Measurements from ENCODE around the gene PTPRH.
"Not testable (repeated sequence)": the region's sequence is repeated elsewhere in the genome, so short reads cannot be mapped to it uniquely, and the experiment has no call there.

Gene PTPRH

DNA sequence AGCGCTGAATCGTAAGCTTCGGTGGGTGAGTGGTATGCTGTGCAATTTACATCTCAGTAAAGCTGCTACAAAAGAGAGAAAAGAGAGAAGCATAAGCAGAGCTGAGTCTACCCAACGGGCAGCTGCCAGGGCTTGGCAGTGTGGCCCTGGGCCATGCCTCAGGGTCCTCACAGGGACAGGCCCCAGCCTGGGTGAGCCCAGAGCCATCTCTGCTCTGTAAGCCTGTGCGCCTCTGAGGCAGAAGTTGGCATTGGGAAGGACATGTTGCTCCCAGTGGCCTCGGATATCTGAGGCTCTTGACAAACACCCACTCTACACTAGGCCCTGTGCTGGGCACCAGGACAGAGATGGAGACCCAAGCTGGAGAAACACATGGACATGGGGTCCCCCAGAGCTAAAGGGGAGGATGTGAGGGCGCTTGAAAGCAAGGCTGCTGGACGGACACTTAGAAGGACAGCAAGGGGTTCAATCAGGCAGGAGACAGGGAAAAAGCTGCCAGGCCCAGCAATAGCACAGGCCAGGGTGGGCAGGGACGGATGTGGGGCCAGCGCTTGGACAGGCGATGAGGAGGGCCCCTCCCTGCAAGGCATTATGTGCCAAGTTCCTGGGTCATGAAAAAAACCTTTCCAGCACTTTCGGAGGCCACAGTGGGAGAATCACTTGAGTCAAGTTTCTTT lies 34.8 kb upstream of the PTPRH start:
- no peak for DNase-seq

DNA sequence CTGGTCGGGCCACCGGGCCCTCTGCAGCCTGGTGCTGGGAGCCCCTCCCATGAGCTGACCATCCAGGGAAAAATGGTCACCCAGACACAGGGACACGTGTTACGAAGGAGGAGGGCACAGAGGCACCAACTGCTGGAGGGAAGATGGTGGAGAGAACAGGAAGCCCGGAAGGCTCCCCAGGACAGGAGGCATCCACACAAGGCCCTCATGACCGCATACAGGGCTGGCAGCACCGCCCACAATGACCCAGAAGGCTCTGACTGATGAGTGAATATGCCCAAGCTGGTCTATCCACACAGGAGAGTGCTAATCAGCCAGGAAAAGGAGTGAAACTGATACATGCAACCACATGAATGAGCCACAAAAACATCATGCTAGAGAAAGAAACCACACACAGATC lies 33.2 kb upstream of the PTPRH start:
- no peak for DNase-seq

DNA sequence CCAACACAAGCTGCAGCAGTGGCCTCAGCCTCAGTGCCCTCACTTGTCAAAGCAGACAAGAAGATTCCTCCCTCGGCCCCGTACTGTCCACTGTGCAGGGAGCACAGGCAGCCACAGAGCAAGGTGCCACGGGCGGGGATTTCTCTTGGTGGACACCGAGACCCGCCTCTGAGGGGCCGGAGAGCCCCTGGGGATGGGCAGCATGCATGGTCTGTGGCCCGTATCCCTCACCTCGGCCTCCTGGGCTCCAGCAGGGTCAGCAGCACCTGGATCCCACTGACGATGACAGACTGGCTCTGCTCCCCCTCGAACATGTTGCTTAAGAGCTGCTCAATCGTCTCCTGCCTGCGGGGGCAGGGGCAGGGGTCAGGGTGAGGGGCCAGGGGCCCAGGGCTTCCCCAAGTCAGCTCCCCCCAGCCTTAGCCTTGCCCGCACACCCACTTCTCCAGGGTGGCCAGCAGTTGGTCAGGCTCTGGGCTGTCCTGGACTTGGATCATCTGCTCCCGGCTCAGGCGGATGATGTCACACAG lies 32.7 kb upstream of the PTPRH start:
- no peak for DNase-seq

DNA sequence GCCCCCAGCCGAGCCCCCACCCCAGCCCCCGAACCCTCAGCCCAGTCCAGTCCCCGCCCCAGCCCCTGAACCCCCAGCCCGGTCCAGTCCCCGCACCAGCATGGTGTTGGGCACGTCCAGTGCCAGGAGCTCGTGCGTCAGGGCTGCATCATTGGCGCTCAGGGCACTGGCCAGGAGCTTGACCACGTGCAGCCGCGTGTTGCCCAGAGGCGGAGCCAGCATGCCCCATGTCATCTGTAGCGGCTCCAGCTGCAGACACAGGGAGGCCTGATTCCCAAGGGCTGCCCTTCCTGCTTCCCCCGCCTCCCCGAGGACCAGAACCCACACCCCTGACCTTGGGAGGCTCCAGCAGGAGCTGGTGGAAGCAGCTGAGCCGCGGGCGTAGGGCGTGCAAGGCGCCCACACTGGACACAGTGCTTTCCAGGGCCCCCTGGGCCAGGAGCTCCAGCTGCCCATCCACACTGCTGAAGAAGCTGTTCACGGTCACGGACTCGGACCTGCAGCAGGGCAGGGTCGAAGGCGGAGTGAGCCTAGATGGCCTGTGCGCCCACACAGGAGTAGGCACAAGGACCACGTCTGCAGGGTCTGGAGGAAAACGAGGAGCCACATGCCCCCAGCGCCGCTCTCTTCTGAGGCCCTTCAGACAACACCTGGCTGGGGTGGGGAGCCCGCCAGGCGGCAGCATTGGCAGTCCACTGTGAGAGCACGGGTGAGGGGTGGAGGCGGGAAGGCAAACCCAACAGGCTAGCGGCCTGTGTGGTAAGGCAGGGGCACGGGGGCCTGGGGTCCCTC lies 32.0 kb upstream of the PTPRH start:
- DNase-seq: no peak

DNA sequence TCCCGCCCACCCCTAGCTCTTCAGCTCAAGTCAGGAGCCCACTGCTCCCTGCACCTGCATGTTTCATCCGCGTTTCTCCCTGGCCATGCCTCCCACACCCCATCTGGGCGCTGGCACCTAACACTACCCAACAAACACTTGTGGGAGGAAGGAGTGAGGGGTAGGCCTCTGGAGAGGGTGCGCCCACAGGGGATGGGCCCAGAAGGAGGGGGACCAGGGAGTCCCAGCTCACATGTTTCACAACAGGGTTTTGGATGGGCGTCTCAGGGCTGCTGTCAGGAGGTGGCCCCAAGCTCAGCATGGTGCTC lies 31.4 kb upstream of the PTPRH start:
- no peak for DNase-seq

DNA sequence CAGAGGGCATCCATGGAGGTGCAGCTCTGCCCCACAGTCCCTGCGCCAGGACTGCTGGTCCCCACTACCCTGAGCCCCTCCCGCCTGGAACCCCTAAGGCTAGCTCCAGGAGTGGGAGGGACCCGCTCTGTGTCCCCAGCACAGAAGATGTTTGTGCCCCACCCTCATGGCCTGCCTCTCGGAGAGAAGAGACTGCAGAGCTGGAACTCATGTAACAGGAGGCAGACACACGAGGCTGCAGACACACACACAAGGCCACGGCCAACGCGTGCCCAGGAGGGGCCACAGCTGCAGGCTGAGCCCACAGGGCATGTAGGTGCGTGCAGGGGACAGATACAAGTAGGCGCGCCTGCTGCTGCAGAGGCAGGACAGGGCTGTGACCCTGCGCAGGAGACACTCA lies 29.7 kb upstream of the PTPRH start:
- no peak for DNase-seq

DNA sequence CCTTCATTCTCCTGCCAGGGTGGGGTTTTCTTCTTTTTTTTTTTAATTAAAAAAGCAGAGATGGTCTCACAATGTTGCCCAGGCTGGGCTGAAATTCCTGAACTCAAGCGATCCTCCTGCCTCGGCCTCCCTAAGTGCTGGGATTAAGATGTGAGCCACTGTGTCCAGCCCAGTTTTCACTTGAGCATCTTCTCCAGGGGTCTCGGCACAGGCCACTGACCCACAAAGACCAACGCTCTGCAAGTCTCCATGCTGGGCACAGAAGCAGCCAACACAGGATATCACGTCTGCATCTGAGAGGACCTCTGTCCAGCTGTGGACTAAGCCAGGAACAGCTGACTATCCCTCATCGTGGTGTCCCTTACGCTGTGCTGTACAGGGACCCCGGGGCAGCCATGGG lies 28.7 kb upstream of the PTPRH start:
- DNase-seq: no peak

DNA sequence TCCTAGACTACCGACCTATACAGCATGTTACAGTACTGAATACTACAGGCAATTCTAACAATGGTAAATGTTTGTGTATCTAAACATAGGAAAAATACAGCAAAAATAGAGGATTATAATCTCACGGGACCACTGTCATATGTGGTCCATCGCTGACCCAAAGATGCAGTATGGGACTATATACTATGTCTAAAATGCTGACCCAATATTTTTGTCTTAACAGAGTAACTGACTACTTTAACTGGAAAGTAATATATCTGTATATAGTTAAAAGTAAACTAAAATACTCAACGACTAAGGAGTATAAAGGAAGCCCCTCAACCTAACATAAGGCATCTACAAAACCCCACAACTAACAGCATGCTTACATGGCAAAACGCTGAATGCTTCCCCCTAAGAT lies 23.7 kb upstream of the PTPRH start:
- no peak for DNase-seq

DNA sequence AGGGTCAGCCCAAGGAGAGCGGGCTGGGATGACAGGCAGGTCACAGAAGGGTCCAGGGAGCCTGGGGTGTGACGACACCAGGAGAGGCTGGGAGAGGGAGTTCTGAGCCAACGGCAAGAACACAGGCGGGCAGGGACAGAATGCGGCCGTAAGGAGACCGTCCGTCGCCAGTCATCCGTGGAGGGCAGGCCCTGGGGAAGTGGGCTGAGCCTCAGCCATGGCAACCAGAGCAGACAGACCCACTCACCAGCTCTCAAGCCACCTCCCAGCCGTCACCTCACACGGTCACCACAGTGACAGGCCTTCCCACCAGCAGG lies 22.9 kb upstream of the PTPRH start:
- DNase-seq: no peak

DNA sequence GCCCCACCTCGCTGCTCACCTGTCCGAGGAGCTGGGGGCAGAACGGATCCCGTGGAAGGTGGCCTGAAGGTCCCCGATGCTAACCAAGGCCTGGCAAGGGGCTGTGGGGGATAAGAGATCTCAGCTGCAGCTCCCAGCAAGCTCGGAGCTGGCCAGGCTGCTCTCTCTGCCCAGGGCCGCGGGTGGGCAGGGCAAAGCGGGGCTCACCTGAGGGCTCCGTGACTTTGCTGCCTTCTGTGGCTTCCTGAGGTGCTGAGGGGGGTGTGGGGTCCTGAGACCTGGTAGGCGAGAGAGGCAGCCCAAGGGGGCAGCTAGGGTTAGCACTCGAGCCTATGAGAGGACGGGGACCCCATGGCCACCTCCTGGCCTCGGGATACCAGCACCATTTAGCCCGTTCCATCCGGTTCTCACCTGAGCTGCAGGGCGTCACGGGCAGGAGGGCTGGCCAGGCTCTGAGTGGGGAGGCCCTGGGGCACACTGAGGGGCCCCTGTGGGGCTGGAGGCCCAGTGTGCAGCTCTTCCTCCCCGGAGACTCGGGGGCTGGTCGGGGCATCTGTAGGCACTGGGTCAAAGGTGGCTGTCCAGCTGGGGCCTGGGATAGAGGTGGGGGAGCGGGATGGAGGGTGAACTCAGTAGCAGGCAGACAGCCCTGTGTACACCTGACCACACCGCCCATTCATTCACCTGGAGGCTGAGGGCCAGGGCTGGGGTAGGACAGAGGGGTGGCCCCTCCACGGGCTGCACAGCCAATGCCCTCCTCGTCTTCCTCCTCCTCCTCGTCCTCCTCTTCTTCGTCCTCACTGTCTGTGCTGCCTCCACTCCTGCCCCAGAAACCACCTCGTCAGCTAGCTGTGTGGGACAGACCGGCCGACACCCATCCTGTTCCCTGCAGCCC lies 22.3 kb upstream of the PTPRH start:
- DNase-seq: no peak

DNA sequence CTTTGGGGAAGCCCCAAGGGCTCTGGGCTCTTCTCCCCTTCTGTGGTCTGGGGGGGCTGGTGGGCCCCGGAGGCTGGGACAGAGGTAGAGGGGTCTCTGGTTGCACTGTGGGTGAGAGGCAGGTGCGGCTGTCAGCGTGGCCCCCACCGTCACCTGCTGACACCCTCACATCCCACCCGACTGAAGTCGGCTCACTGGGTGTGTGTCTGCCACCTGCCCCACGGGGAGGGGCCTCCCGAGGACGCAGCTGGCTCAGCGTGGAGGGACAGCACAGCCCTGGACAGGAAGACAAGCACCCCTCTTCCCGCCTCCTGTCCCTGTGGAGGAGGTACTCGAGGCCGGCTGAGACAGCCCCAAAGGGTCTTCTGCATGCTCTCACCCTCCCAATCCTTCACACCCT lies 21.5 kb upstream of the PTPRH start:
- no peak for DNase-seq

DNA sequence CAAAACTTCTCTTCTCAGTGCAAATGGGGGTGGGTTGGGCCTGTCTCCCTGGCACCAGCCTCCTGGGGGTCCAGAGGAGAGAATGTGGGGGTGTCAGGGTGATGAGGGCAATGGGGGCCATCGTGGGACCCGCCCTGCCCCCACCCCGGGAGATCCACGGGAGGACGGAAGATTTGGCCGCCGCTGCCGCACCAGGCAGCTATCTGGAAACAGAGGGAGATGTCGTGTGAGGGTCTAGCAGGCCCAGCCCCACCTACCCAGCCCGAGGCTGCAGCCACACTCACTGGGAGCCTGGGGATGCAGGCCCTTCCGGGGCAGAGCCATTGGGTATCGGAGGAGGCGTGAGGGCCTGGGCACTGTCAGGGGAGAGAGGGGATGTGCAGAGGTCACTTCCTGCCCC lies 21.0 kb upstream of the PTPRH start:
- no peak for DNase-seq

DNA sequence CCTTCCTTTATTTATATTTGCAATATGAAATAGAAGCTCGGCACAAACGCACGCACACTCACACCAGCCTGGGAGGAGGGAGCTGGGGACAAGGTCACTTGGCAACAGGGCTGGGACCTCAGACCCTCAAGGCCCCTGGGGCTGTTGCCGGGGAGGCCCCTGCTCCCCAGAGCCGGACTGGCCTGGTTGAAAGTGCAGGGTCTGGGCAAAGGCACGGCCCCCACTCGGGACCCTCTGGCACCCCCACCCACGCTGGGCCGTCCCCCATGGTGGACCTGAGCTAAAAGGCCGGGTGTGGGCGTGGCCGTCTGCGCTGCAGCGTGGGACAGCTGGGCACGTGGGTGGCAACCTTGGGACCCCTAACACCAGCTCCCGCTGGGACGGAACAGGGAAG lies 20.5 kb upstream of the PTPRH start:
- DNase-seq: no peak

DNA sequence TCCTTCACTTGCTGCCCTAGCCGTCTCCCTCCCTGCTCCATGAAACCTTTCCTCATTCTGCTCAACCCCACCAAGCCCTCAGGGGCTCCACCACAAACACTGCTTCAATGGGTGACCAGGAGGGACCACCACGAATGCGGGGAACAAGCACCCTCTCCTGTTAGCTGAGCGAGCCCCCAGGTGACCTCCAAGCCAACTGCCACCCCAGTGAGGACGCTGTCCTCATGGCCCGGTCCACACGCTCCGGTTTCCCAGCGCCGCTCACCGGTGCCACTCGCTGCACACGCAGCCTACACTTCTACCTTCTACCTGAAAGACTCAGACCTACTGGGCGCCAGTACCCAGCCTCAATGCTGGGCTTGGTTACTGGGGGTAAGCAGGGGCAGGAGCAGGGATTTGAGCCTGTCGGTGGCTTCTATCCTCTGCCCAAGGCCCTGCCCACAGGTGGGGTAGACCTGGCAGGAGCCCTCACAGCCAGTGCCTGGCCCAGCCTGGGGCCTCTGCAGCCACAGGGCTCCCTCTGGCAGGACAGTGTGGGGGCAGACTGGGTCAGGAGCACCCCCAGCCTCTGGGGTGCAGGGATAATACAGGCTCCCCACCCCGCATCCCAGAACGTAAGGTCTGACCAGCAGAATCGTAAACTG lies 20.0 kb upstream of the PTPRH start:
- DNase-seq: no peak

DNA sequence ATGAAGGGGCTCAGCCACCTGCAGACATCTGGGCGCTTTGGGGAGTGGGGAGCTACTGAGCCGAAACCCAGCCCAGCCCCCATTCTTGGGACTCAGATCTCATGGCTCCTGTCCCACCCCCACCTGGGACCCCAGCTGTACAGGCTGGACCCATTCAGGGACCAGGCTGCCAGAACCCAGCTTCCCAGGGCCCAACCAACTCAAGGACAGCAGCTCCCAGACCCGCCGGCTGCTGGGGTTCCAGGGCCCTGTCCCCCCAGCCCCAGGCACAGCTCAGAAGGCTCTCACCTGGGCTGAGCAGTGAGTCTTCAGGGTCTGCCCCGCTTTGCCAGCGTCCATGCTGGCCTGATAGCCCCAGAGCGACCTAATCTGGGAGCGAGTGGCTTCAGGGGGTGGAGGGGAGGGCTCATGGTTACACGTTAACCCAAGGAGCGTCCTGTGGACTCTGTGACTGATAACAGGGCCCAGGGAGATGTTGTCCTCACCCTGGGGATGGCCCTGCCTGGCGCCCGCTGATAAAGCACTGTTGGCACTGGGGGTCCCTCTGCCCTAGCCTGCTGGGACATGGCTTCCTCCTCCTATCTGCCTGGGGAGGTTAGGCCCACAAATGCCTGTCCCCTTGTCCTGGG lies 19.2 kb upstream of the PTPRH start, which contains the start of gene TMEM86B:
Gene TMEM86B, minus strand, starts transcription at position 361 of the 629 bp plus-strand sequence. Its CDS starts 22 bp downstream, at position 339.
- DNase-seq: no peak

DNA sequence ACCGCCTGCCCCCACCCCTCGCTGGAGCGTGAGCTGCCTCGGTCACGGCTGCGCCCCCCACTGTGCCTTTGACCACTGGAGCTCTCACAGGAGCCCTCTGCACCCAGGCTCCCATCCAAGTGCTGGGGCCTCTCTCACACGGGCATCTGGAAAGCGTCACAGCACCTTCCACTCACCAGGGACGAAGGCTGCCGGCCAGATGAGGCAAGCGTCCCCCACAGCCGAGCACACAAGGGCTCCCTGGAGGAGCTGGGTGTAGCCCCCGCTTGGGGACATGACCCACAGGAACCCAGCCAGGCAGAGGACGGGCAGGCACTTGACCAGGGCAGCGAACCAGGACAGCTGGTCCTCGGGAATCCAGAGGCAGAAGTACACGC lies 18.7 kb upstream of the PTPRH start:
- DNase-seq: no peak

DNA sequence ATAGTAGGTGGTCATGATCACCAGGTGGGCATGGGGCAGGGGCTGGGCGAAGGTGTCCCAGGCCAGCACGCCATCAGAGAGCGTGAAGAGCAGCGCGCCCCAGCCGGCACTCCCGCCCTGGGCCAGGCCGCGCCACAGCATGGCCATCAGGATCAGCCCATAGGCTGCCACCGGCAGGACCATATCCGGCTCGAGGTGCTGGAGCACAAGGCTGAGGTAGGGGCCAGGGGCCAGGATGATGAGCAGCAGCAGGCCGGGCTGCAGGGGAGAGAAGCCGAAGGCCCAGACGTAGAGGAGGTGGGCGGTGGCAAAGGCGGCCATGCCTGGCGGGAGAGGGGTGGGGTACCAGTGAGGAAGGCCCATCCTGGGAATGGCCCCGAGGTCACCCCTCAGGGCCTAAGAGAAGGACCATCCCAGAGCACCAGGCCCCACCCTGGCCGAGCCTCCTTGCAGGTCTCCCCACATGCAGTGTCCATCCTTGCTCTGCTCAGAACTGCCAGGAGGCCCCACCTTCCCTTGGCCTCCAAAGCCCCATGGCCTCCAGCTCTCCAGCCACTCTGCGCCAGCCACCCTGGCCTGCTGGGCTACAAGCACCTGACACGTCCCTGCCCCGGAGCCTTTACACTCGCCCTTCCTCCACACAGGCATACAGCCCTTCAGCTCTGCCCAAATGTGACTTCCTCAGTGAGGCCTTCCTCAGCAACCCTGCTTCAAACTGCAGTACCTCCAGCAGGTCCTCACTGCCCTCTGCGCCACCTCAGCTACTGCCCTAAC lies 18.1 kb upstream of the PTPRH start:
- DNase-seq: no peak

DNA sequence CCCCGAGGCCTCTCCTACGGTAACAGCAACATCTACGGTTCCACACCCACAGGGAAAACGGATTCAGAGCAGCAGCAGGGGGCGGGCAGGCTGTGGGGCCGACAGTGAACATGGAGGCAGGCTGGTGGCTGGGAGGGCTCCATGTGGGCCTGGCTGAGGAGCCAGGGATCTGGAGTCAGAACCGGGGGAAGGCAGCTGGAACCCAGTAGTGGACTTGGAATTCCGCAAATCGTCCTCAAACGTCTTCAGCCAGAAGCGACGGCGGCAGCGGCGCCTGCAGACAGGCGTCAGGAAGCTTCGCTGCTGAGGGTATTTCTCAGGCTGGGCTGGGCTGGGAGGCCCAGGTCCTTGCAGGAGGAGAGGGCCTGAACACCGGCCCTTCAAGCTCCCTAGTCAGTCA lies 17.5 kb upstream of the PTPRH start:
- DNase-seq: no peak

DNA sequence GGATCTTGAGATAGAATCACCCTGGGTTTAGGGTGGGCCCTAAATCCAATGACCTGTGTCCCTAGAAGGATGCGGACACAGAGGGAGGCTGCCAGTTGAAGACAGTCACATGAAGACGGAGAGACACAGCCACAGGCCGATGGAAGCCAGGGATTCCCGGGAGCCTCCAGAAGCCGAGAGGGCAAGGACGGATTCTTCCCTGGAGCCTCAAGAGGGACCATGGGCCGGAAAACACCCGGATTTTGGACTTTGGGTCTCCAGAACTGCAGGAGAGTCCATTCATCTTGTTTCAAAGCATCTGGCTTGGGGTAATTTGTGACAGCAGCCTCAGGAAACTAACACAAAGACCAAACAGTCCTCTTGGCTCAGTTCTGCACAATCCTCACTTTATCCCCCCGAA lies 17.0 kb upstream of the PTPRH start:
- DNase-seq: no peak

DNA sequence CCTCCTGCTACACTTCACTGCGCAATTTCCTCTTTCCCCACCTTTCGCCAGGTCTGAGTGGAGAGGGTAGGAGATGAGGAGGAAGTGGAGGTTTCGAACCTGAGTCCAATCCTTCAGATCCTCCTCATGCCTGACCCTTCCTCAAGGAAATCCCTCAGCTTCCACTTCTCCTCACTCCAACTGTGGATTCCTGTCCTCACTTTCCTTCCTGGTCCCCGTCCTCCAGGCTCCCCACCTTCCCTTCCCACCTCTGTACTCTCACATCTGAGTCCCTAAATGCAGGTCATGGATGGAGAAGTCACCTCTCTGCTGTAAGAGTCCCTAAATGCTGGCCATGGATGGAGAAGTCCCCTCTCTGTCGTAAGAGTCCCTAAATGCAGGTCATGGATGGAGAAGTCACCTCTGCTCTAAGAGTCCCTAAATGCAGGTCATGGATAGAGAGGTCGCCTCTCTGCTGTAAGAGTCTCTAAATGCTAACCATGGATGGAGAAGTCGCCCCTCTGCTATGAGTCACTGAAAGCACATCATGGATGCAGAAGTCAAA lies 16.2 kb upstream of the PTPRH start:
- DNase-seq: no peak

DNA sequence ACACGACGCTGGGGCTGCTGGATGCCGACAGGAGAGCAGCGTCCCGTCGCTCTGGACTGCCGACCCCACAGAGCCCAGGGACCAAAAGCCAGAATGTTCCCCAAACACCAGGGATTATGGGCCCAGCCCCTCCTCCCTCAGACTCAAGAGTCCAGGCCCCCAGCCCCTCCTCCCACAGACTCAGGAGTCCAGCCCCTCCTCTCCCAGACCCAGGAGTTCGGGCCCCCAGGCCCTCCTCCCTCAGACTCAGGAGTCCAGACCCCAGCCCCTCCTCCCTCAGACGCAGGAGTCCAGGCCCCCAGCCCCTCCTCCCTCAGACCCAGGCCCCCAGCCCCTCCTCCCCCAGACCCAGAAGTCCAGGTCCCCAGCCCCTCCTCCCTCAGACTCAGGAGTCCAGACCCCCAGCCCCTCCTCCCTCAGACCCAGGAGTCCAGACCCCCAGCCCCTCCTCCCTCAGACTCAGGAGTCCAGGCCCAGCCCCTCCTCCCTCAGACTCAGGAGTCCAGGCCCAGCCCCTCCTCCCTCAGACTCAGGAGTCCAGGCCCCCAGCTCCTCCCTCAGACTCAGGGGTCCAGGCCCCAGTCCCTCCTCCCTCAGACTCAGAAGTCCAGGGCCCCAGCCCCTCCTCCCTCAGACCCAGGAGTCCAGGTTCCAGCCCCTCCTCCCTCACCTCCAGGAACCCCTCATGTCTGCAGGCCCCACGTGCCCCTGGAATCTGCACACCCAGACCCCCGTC lies 15.5 kb upstream of the PTPRH start:
- not testable (repeated sequence) for DNase-seq
